Trophoblast cell (in vitro differentiated cells and primary cell): ENCODE measurements around the gene ASAP3.

Experiments used
- DNase-seq, 2 donors: peaks; one replicate each; pipeline ENCODE4 v3.0.0-alpha.2; 2016
- H2AFZ ChIP-seq: 2 replicates; pipeline ENCODE4 v1.6.1; 2013; ENCODE audit warnings: low read length, moderate library complexity, mild to moderate bottlenecking; ENCODE audit not compliant: insufficient read depth, poor library complexity
- H2AK5ac ChIP-seq: 2 replicates; pipeline ENCODE4 v1.6.1; 2013; ENCODE audit warnings: mild to moderate bottlenecking, low read length
- H2BK120ac ChIP-seq: 2 replicates; pipeline ENCODE4 v1.6.1; 2013; ENCODE audit warnings: low read length, mild to moderate bottlenecking, moderate library complexity; ENCODE audit not compliant: insufficient read depth, poor library complexity
- H2BK12ac ChIP-seq: 2 replicates; pipeline ENCODE4 v1.6.1; 2013; ENCODE audit warnings: mild to moderate bottlenecking, low read length, moderate library complexity
- H2BK5ac ChIP-seq: 2 replicates; pipeline ENCODE4 v1.6.1; 2013; ENCODE audit warnings: low read length, low read depth, moderate library complexity, mild to moderate bottlenecking; ENCODE audit not compliant: poor library complexity
- H3K14ac ChIP-seq: 2 replicates; pipeline ENCODE4 v1.6.1; 2013; ENCODE audit warnings: mild to moderate bottlenecking, low read length
- H3K18ac ChIP-seq: 2 replicates; pipeline ENCODE4 v1.6.1; 2013; ENCODE audit warnings: mild to moderate bottlenecking, low read length
- H3K23ac ChIP-seq: 2 replicates; pipeline ENCODE4 v1.6.1; 2013; ENCODE audit warnings: low read length
- H3K27ac ChIP-seq: 2 replicates; pipeline ENCODE4 v1.5.1; 2013; ENCODE audit warnings: low read depth, mild to moderate bottlenecking, inconsistent platforms, low read length, moderate library complexity
- H3K27me3 ChIP-seq: 2 replicates; pipeline ENCODE4 v1.6.1; 2013; ENCODE audit warnings: inconsistent platforms, mild to moderate bottlenecking, low read length, moderate library complexity; ENCODE audit not compliant: insufficient read depth
- H3K36me3 ChIP-seq, 2 experiments: 1 replicate in 1 of 2; 2 replicates in 1 of 2; pipeline ENCODE4 v1.6.1; 2013; ENCODE audit warnings: low read length in 2 of 2, mild to moderate bottlenecking in 2 of 2, moderate library complexity in 1 of 2; ENCODE audit not compliant: insufficient read depth in 2 of 2, control insufficient read depth in 1 of 2
- H3K4ac ChIP-seq: 2 replicates; pipeline ENCODE4 v1.6.1; 2013; ENCODE audit warnings: low read depth, mild to moderate bottlenecking, low read length, moderate library complexity
- H3K4me1 ChIP-seq, 2 experiments: 1 replicate in 1 of 2; 2 replicates in 1 of 2; pipeline ENCODE4 v1.6.1; 2013; ENCODE audit warnings: low read length in 2 of 2, mild to moderate bottlenecking in 2 of 2, moderate library complexity in 1 of 2; ENCODE audit not compliant: insufficient read depth in 2 of 2, control insufficient read depth in 1 of 2
- H3K4me2 ChIP-seq: 2 replicates; pipeline ENCODE4 v1.6.1; 2013; ENCODE audit warnings: inconsistent platforms, mild to moderate bottlenecking, low read length, moderate library complexity
- H3K4me3 ChIP-seq: 2 replicates; pipeline ENCODE4 v1.5.1; 2013; ENCODE audit warnings: mild to moderate bottlenecking, low read depth, low read length, inconsistent platforms
- H3K79me1 ChIP-seq: one replicate; pipeline ENCODE4 v1.6.1; 2013; ENCODE audit warnings: low read length
- H3K79me2 ChIP-seq: 2 replicates; pipeline ENCODE4 v1.6.1; 2013; ENCODE audit warnings: low read length, mild to moderate bottlenecking; ENCODE audit not compliant: control insufficient read depth, insufficient read depth, poor library complexity
- H3K9ac ChIP-seq: 2 replicates; pipeline ENCODE4 v1.6.1; 2013; ENCODE audit warnings: mild to moderate bottlenecking, low read length
- H3K9me3 ChIP-seq: 2 replicates; pipeline ENCODE4 v1.6.1; 2013; ENCODE audit warnings: low read depth, mild to moderate bottlenecking, control low read depth, inconsistent platforms, low read length; ENCODE audit not compliant: insufficient read depth
- H4K12ac ChIP-seq: 2 replicates; pipeline ENCODE4 v1.6.1; 2013; ENCODE audit warnings: low read depth, mild to moderate bottlenecking, low read length, moderate library complexity
- H4K8ac ChIP-seq: 2 replicates; pipeline ENCODE4 v1.6.1; 2013; ENCODE audit warnings: low read depth, mild to moderate bottlenecking, low read length, moderate library complexity
- H4K91ac ChIP-seq: one replicate; pipeline ENCODE4 v1.6.1; 2013; ENCODE audit warnings: low read depth, mild to moderate bottlenecking, low read length, moderate library complexity
- WGBS: extraction: QIAGEN DNeasy Blood & Tissue Kit; methylation state at CpG from one replicate; pipeline ENCODE4 v1.1.7; 2013; ENCODE audit warnings: missing lambda C conversion rate; ENCODE audit not compliant: insufficient read length, insufficient coverage; ENCODE audit errors: extremely low coverage; 5-methylcytosine and 5-hydroxymethylcytosine counted together

The ASAP3 gene

GRCh38 chr1:23422241-23422877 is 61.6 kb downstream of the ASAP3 start:
- WGBS, result no CpG with 5 or more reads among the region's 15 CpGs
- no peak overlapping the region for H3K4ac ChIP-seq

DNA sequence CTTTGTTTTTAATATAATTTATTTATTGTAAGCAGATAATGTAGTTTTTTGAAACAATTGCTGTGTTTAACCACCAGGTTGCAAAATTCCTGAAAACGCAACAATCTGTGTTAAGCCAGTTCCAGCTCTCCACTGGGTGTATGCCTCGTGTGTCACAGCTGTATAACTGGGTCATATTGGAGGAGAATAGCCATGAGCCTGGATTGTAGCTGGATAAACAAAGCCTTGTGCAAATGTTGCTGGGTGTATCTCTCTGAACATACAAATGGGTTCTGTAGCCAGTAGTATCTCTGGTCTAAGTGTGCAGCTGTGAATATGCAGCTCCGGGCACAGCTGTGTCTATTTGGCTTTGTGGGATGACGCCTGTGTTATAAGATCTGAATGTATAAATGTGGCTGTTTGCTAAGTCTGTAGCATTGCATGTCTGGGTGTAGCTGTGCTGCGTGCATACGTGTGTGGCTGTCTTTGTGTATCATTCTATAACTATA is 62.2 kb downstream of the ASAP3 start:
- Histone ChIP-seq H3K4me2 (no peak overlapping the region), H3K4me3 (no peak overlapping the region), H3K14ac (no peak overlapping the region), H3K9me3 (peaks cover 6% of the 10 kb centered on the region), H3K27me3 (peaks cover 25% of the 10 kb centered on the region), H4K12ac (no peak overlapping the region), H3K79me2 (no peaks in the 10 kb centered on the region), H4K8ac (no peak overlapping the region), H2BK120ac (no peak overlapping the region), H4K91ac (no peak overlapping the region), H3K4me1 (peaks cover 5 to 10% of the 10 kb centered on the region in 2 experiments), H3K4ac (no peak overlapping the region), H3K79me1 (no peaks in the 10 kb centered on the region), H2AK5ac (no peak overlapping the region), H2BK12ac (no peak overlapping the region), H3K18ac (no peak overlapping the region), H3K36me3 (no peaks in the 10 kb centered on the region), H3K9ac (no peak overlapping the region), H2AFZ (no peak overlapping the region), H3K23ac (no peak overlapping the region), H2BK5ac (no peak overlapping the region), H3K27ac (no peak overlapping the region)
- DNase-seq, result peak in 1 of 2 donors; percentile 81
- no CpG with 5 or more reads among the region's 6 CpGs for WGBS

More at GRCh38 chr1:23422241-23422877, 61.6 kb downstream of the ASAP3 start:
- no peaks in the 10 kb centered on the region for H3K36me3 ChIP-seq
- H3K9ac ChIP-seq, result no peak overlapping the region
- H3K79me2 ChIP-seq, result no peaks in the 10 kb centered on the region
- no peak overlapping the region for H3K27ac ChIP-seq
- no peak overlapping the region for H2BK5ac ChIP-seq
- no peak overlapping the region for H2BK120ac ChIP-seq
- H3K4me2 ChIP-seq, result no peak overlapping the region
- no peak overlapping the region for H2BK12ac ChIP-seq
- no peaks in the 10 kb centered on the region for H3K79me1 ChIP-seq
- H2AK5ac ChIP-seq, result no peak overlapping the region
- H3K18ac ChIP-seq, result no peak overlapping the region
- H4K91ac ChIP-seq, result no peak overlapping the region
- no peak overlapping the region for H4K12ac ChIP-seq
- peaks cover 25% of the 10 kb centered on the region for H3K27me3 ChIP-seq
- H3K4me3 ChIP-seq, result no peak overlapping the region
- no peak overlapping the region for H3K14ac ChIP-seq
- no peak overlapping the region for H3K23ac ChIP-seq
- H2AFZ ChIP-seq, result no peak overlapping the region
- no peak overlapping the region for H4K8ac ChIP-seq
- peaks cover 6% of the 10 kb centered on the region for H3K9me3 ChIP-seq
- DNase-seq, result peak in 1 of 2 donors; percentile 89
- peaks cover 5 to 10% of the 10 kb centered on the region in 2 experiments for H3K4me1 ChIP-seq

DNA sequence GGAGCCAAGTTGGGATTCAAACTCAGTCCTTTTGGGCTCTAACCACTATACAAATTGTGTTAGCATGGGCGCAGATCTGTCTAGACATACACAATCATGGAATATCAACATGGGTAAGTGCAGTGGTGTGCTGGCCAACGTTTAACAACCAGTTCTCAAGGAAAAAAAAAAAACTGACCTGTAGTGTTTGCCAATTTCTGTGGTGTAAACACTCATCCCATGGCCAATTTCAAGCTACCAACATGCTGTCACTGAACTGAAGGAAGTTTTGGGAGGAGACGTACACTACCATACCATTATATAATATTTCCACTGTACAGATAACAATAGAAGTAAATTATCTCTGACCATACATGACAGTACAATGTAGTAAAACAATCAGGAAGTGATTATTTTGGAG is 62.6 kb downstream of the ASAP3 start:
- WGBS, result no CpG with 5 or more reads among the region's 3 CpGs
- Histone ChIP-seq H3K14ac (no peak overlapping the region), H2BK12ac (no peak overlapping the region), H2AFZ (no peak overlapping the region), H2AK5ac (no peak overlapping the region), H4K8ac (no peak overlapping the region), H3K27me3 (peaks cover 25% of the 10 kb centered on the region), H2BK120ac (no peak overlapping the region), H3K4ac (no peak overlapping the region), H3K23ac (no peak overlapping the region), H4K91ac (no peak overlapping the region), H3K36me3 (no peaks in the 10 kb centered on the region), H3K79me2 (no peaks in the 10 kb centered on the region), H3K18ac (no peak overlapping the region), H3K27ac (no peak overlapping the region), H3K4me2 (no peak overlapping the region), H3K9ac (no peak overlapping the region), H3K4me3 (no peak overlapping the region), H4K12ac (no peak overlapping the region), H2BK5ac (no peak overlapping the region), H3K4me1 (peaks cover 5 to 10% of the 10 kb centered on the region in 2 experiments), H3K79me1 (no peaks in the 10 kb centered on the region), H3K9me3 (peaks cover 6% of the 10 kb centered on the region)
- no peak for DNase-seq

DNA sequence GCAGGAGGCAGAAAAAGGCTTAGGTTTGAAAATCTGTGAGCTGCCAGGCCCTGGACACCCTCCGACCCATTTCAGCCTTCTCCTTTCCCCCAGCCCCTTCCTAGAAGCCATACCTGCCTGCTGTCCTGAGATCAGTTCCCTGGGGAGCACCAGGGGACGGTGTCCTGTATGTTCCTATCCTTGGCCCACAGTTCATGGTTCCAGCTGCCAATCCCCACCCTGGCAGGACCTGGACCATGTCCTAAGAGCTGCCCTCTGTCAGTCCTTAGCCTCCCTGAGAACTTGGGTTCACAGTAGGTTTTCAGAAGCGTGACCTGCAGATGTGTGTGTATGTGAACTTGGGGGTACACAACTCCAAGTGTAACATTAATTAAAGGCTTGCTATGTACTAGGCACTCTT is 63.2 kb downstream of the ASAP3 start:
- Histone ChIP-seq H3K27ac (no peak overlapping the region), H4K8ac (no peak overlapping the region)
- WGBS, result no CpG with 5 or more reads among the region's 3 CpGs

More for the DNA sequence above, 63.2 kb downstream of the ASAP3 start:
- no peak overlapping the region for H2AFZ ChIP-seq
- no peak overlapping the region for H4K12ac ChIP-seq
- H2BK5ac ChIP-seq, result no peak overlapping the region
- no peak overlapping the region for H3K4me2 ChIP-seq
- H3K36me3 ChIP-seq, result no peaks in the 10 kb centered on the region
- H3K79me2 ChIP-seq, result no peaks in the 10 kb centered on the region
- no peak overlapping the region for H3K23ac ChIP-seq
- no peak overlapping the region for H4K91ac ChIP-seq
- H2AK5ac ChIP-seq, result no peak overlapping the region
- no peak for DNase-seq
- H3K4ac ChIP-seq, result no peak overlapping the region
- peaks cover 6% of the 10 kb centered on the region for H3K9me3 ChIP-seq
- H3K27me3 ChIP-seq, result peaks cover 25% of the 10 kb centered on the region
- no peaks in the 10 kb centered on the region for H3K79me1 ChIP-seq
- no peak overlapping the region for H3K18ac ChIP-seq
- no peak overlapping the region for H3K9ac ChIP-seq
- no peak overlapping the region for H2BK12ac ChIP-seq
- peaks cover 5 to 10% of the 10 kb centered on the region in 2 experiments for H3K4me1 ChIP-seq
- no peak overlapping the region for H2BK120ac ChIP-seq
- no peak overlapping the region for H3K4me3 ChIP-seq
- H3K14ac ChIP-seq, result no peak overlapping the region
